HG02885 (cell line): ENCODE results near the gene EVI5.

Experiments
- ATAC-seq: cut with Tn5 transposase; IDR thresholded peaks from one replicate; pipeline ENCODE4 v1.9.1; 2021; ENCODE audit warnings: mild to moderate bottlenecking; ENCODE audit not compliant: unreplicated experiment, poor library complexity

The EVI5 gene

GRCh38 chr1:92488832-92489231 is 296.1 kb downstream of the EVI5 start:
- no peak for ATAC-seq

GRCh38 chr1:92488416-92488815 is 296.5 kb downstream of the EVI5 start:
- ATAC-seq: no peak

GRCh38 chr1:92487078-92487605 is 297.8 kb downstream of the EVI5 start:
- no peak for ATAC-seq

GRCh38 chr1:92486251-92487077 is 298.4 kb downstream of the EVI5 start, which contains the start of gene GFI1:
Gene GFI1, minus strand, starts transcription at chr1:92486925. Its CDS starts 3,438 bp downstream, at chr1:92483487.
- peak; percentile 23 for ATAC-seq

- peak; percentile 60 for ATAC-seq
These were observed 299.3 kb downstream of the EVI5 start for GRCh38 chr1:92485381-92486250.

- peak; percentile 34 for ATAC-seq
These were observed 300.2 kb downstream of the EVI5 start for GRCh38 chr1:92484472-92485380.

GRCh38 chr1:92483610-92484471 is 301.1 kb downstream of the EVI5 start:
- no peak for ATAC-seq

GRCh38 chr1:92482665-92483609 is 302.0 kb downstream of the EVI5 start:
- no peak for ATAC-seq

GRCh38 chr1:92481971-92482664 is 302.8 kb downstream of the EVI5 start:
- ATAC-seq: no peak

- no peak for ATAC-seq
These were observed 303.3 kb downstream of the EVI5 start for GRCh38 chr1:92481599-92481925.

GRCh38 chr1:92480813-92481598 is 303.9 kb downstream of the EVI5 start:
- ATAC-seq: no peak

- no peak for ATAC-seq
These were observed 304.6 kb downstream of the EVI5 start for GRCh38 chr1:92480200-92480812.

- ATAC-seq: no peak
These were observed 305.3 kb downstream of the EVI5 start for GRCh38 chr1:92479587-92479986.

GRCh38 chr1:92478393-92478792 is 306.5 kb downstream of the EVI5 start:
- ATAC-seq: no peak

- no peak for ATAC-seq
These were observed 308.8 kb downstream of the EVI5 start for GRCh38 chr1:92476071-92476631.

- ATAC-seq: no peak
These were observed 309.9 kb downstream of the EVI5 start for GRCh38 chr1:92475029-92475428.
